NCI-H2227 (cell line): Measurements from ENCODE around the gene THADA.
"Not testable (repeated sequence)": the region's sequence is repeated elsewhere in the genome, so short reads cannot be mapped to it uniquely, and the experiment has no call there.

ENCODE experiments used
- DNase-seq: peaks from one replicate; lab custom pipeline; 2025; ENCODE audit not compliant: unreplicated experiment; lab: John Stamatoyannopoulos, UW

THADA gene

DNA sequence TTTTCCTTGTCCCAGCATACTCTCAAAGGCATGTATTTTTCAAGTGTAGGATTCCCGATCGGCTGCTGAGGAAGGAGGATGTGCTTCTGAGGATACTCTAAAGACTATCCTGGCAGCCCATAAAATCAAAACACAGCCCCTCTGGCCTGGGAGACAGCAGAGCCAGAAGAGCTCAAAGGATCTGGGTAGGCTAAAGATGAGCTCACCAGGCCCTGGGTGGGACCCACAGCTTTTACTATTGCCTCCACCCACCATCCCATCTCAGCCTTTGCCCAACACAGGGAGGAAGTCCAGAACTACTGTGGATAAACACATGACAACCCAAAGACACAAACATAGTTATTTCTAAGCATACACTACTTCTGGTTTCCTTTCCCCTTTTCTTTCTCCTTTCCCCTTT is 290.3 kb downstream of the THADA start:
- DNase-seq: no peak

DNA sequence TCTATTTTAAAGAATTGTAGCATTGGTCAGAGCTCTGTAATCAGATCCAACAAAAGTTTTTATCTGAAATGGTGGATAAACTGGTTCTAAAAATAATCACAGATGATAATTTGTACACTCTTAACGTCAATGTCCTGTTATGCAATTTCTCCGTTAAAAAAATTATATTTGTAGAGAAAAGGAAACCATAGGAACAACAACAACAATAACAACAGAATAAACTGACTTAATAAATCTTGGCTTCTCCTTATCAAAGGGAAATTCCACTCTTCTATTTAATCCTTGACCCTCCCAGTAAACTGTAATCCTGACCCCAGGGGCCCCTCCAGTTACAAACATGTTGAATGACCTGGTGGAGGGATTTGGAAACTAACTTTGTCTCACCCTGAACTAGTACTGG is 290.8 kb downstream of the THADA start:
- no peak for DNase-seq

DNA sequence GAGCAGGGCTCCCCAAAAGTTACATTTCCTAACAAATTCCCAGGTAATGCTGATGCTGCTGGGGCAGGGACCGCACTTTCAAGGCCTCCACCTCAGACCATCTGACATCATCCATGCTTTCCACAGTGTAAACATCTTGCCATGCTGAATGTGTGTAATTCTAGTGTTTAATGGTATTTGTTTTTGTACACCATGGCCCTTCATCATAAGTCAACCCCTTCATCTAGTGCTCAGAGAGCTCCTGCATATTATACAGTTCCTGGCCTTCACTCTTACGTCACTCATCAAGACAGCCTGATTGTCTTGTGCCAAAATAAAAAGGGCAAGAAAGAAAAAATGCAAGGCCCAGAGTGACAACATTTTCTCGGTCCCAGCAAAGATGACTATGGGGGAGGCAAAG is 291.9 kb downstream of the THADA start:
- DNase-seq: no peak

DNA sequence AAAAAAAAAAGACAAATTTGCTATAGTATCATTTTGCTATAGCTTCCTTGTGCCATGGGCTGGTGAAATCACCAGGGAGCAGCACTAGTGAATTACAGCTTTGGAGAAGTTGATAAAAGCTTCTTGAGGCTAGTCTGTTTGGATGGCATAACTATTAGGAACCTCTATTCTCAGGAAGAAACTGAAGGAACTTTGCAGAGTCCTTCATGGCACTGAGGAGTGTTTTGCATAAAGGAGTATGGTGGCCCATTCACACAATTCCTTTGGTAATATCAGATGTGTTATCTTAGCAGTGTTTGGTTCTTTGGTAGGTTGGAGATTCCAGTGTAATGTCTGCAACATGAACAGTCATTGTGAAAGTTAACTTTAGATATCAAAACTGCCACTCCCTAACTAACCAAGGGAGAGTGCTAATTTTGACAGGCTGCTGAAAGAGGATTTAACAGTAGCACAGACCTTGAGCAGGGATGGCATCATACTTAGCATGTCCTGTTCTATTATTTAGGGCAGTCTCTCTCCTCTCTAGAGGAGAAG is 292.8 kb downstream of the THADA start:
- no peak for DNase-seq

DNA sequence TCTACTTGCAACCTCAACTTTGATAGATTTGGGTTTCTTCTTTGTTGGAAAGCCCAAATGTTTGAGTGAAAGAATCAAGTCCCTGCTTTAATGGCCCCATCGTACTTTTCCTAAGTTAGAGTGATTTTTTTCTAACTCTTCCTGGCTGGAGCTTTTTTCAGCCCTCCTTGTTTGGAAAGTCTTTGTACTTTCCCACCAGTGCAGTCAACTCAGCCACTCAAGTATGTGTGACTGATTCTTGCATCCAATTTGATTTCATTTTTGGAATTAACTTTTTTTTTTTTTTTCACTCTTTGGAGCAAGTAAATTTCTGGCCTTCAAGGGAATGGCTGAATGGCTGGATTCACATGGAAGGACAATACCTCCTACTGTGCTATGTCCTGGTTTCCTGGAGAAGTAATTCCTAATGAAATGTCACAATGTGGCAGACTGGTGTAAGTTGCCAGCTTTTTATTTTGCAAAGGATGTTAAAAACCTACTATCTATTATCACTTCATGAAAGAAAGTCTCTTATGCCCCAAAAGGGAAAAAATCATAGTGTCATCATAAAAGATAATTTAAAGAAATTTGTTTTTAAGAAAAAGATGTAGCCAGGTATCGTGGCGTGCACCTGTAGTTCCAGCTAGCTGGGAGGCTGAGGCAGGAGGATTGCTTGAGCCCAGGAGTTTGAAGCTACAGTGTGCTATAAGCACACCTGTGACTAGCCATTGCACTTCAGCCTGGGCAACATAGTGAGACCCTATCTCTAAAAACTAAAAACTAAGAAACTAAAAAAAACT is 293.5 kb downstream of the THADA start:
- DNase-seq: no peak

DNA sequence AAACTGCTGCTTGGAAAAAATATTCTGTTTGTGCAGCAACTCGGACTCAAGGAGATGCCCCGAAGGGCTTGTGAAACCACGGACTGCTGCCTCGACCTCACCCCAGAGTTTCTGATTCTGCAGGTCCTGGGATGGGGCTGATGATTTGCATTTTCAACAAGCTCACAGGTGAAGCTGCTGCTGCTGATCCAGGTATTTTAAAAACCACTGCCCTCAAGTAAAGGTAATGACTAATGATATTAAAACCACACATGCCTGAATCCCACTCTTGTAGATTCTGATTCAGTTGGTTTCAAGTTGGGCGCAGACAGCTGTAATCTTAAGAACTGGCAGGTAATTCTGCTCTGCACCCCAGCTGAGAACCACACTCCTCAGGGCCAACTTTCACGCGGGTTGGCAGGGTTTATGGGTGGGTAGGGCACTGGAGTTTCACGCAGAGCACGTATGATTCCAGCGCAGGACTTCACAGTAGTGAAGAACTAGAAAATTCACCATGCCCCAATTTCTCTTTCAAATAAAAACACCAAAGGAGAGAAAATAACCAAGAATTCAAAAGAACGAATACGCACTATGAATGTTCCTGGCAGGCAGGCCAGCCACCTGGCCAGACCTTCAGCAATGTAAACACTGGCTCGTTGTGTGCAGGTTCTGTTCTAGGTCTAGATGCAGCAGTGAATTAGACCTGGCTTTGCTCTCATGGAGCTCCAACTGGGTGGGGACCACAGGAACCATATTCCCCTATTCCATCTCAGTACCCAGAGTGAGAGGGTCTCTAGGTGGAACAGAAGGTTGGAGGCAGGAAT is 294.9 kb downstream of the THADA start:
- no peak for DNase-seq

DNA sequence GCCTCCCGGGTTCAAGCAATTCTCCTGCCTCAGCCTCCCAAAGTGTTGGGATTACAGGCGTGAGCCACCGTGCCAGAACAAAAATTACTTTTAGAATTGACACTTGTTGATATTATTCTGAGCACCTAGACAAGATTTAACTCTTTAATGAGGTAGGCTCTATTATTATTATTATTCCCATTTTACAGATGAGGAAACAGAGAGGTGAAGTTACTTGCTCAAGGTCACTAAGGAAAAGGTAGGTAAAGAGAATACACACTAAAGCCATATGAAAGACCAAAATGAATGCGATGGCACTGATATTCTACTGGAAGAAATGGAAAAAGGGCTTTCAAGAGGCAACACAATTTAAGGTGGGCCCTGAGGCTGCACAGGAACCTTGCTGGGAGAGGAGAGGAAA is 295.6 kb downstream of the THADA start:
- no peak for DNase-seq

DNA sequence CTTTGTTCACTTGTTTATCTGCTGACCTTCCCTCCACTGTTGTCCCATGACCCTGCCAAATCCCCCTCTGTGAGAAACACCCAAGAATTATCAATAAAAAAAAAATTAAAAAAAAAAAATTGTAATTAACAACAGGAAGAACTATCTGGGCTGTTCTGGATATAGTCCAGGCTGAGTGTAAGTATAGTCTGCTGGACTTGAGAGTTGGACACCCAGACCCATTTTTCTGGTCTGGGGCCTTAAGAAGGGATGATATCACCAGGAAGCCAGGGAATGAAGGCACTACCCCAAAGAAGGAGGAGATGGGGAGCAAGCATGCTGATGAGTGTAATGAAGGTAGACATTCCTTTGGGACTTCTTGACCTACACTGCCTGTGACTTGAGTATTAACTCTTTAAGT is 297.3 kb downstream of the THADA start:
- no peak for DNase-seq

DNA sequence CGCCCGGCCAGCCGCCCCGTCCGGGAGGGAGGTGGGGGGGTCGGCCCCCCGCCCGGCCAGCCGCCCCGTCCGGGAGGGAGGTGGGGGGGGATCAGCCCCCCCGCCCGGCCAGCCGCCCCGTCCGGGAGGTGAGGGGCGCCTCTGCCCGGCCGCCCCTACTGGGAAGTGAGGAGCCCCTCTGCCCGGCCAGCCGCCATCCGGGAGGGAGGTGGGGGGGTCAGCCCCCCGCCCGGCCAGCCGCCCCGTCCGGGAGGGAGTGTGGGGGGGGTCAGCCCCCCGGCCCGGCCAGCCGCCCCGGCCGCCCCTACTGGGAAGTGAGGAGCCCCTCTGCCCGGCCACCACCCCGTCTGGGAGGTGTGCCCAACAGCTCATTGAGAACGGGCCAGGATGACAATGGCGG is 298.1 kb downstream of the THADA start:
- DNase-seq: not testable (repeated sequence)

DNA sequence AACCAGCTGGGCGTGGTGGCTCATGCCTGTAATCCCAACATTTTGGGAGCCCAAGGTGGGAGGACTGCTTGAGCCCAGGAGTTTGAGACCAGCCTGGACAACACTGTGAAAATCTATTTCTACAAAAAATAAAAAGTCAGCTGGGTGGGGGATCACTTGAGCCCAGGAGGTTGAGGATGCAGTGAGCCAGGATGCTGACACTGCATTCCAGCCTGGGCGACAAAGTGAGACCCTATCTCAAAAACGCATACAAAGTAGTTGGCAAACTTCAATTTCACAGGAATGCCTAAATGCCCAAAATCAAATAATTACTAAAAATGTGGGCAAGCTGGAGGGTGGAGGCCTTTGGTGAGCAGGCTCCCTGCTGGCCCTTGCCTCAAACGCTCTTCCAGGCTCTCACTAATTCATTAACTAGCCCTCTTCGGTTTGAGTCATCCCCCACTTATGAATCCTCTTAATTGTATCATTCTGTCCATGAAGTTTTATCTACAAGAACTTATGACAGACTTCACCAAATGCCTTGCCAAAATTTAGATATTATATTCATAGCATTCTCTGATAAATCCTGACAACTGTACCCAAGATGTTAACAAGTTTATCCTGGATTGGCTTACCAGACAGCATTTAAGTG is 300.8 kb downstream of the THADA start:
- no peak for DNase-seq

DNA sequence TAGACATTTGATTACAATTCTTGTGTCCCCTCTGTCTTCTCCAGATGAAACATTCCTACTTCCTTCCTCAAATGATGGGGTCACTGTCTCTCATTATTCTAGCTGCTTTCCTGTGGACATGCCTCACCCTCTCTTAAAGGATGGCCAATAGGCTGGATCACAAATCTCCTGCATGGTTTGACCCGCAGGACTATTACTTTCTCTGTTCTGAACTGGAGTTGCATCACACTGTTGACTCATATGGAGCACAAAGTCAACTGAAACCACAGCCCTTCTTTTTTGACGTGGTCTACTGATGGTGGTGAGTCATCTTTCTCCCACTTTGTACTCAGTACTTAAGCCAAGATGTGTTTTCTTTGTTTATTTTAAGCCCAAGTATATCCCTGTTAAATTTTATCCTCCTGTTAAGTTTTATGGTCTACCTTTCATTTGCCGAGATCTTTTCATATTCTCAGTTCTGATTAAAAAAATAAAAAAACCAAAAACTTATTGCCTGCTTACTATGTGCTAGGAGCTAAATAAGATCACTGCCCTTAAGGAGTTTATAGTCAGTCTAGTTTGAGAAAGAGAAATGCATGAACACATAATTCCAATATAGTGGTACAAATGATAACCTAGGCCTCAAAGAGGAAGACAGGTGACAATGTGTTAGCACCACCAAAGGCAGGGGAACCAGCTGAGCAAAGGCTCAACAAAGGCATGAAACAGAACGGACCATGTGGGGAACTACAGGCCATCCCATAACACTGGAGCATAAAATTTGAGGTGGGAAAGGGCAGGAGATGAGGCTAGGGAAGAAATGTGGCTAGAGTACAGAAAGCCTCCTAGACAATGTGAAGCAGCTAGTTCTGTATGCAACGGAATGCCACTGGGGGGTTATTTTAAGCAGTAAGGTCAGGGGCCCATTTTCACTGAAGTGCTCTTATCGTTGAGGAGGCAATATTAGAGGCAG is 301.8 kb downstream of the THADA start:
- no peak for DNase-seq

DNA sequence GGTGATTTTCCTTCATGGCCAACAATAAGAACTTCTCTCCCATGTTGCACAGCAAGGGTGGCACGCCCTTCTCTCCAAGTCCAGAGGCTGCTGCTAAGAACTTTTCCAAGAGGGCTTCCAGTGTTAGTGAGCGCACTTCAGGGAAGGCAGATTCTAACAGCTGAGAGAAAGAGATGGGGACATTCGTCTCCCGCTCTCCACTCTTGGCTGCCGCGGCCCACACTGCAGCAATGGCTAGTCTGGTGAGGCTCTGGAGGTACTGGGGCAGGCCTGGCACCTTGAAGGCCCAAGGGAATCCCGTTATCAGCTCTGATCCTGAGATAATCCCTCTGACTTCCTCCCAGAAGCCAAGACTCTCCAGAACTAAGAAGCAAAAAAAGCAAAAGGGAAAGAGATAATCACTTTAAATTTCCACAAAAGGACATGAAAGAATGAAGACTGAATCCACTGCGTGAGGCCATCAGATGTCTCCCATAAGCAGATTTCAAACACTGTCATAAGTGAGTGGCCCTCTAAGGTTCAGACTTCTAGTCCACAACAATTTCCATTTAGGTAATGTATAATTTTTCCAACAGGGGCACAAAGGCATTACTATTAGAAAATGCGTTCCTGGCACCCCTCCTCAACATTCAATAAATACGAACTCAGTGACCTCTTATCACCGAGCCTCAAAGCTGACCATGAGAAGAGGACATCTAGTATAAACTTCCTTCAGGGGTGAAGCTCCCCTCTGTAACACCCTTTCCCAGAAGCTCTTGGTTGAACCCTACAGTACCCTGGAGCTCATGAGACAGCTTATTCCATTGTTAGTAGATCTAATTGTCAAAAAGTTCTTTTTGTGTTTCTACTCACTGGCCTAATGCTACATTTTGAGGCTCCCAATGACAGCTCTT is 302.7 kb downstream of the THADA start:
- no peak for DNase-seq

DNA sequence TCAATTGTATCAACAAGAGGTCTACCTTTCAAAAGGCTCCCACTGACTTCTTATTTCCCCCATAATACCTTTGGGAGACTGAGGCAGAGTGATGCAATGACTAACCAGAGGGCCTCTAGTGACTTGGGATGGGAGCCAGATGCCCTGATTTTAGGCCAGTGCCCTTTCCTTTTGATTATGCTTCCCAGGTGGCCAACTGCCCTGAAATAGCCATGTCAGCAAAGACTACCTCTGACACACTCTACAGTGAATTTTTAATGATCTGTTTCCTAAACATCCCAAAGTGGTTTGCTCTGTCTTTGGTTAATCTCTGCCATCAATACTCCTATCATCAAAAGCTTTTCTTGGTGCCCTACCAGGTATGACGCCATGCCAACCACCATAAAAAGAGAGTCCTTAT is 303.5 kb downstream of the THADA start:
- DNase-seq: no peak

DNA sequence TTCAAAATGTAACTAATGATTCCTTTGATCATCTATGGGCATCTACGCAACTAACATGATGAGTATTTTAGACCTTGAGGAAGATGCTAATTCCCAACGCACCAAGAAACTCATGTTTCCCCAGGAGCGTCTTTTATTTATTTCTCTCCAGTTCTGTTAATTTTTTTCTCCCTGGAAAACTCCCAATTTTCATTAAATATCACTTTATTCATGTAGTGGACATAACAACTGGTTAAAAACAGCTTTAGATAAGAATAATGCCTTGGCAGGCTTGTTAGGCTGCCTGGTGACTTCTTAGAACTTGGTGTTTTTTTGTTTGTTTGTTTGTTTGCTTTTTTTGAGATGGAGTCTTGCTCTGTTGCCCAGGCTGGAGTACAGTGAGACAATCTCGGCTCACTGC is 306.5 kb downstream of the THADA start:
- DNase-seq: no peak

DNA sequence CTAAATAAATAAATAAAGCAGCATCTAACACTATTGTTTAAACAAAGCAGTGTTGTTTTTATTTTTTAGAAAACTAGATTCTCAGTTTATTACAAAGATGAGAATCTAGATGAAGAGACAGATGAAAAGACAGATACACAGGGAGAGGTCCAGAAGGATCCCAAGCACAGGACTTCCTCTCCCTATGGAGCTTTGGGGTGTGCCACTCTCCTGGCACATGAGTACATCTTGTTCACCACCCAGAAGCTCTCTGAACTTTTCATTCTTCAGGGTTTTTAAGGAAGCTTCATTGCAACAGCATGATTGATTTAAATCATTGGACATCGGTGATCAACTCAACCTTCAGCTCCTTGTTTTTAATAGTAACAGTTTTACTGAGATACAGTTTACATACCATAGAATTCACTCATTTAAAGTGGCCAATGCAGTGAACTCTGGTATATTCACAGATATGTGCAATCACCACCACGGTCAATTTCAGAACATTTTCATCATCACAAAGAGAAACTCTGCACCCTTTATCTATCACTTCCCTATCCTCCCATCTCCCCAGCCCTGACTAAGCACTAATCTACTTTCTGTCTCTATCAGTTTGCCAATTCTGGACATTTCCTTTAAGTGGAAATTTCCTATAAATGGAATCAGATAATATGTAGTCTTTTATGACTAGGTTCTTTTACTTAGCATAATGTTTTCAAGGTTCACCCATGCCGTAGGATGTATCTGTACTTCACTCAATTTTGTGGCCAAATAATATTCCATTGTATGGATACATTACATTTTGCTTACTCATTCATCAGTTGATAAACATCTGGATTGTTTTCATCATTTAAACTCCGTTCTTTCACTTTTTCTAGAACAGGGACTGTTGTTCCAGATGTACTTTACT is 307.2 kb downstream of the THADA start:
- DNase-seq: no peak

DNA sequence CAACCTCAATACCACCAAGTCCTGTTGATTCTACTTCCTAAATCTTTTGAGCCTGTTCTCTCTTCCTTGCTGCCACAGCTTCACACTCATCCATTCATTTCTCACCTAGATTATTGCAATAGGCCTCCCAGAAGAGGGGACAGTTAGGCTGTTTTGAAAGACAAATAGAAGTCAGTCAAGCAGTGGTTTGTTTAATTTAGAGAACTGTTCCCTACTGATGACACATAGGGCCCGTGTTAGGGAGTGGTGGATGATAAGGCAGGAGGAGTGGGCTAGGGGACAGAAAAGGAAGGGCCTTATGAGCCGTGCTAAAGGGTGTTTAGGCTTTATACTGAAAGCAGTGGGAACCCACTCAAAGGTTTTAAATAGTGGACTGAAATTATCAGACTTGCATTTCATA is 309.9 kb downstream of the THADA start:
- DNase-seq: no peak

DNA sequence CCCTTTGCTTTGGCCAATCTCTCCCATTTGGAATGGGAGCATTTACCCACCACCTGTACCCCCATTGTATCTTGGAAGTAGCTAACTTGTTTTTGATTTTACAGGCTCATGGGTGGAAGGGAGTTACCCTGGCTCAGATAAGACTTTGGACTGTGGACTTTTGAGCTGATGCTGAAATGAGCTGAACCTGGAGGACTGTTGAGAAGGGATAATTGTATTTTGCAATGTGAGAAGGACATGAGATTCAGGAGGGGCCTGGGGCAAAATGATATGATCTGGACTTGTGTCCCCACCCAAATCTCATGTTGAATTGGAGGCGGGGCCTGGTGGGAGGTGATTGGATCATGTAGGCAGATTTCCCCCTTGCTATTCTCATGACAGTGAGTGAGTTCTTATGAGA is 310.9 kb downstream of the THADA start:
- DNase-seq: no peak

DNA sequence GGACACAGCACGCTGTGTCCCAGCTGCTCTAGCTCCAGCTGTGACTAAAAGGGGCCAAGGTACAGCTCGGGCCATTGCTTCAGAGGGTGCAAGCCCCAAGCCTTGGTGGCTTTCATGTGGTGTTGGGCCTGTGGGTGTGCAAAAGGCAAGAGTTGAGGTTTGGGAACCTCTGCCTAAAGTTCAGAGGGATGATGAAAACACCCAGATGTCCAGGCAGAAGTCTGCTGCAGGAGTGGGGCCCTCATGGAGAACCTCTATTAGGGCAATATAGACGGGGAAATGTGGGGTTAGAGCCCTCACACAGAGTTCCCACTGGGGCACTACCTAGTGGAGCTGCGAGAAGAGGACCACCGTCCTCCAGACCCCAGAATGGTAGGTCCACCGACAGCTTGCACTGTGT is 311.5 kb downstream of the THADA start:
- not testable (repeated sequence) for DNase-seq

DNA sequence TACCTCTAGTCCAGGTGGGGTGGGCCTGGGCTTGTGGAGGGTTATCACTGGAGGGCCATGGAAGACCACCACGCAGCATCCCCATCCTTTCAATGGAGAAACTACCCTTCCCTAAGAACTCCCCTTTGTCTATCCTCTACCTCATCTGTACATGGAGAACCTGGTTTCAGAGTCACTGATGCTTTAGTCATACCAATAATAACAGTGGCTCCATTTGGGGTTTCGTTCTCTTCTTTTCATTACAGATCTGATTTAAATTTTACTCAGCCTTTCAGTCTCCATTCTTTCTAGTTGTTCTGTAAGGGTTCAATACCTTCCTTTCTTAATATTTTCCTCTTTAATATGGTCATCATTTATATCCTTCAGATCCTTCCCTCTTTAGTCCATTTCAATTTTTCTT is 314.8 kb downstream of the THADA start:
- DNase-seq: no peak
